Hippocampal formation (tissue), 2 donors: Measurements from ENCODE around the gene EVI5.
"Not testable (repeated sequence)": the region's sequence is repeated elsewhere in the genome, so short reads cannot be mapped to it uniquely, and the experiment has no call there.

Source experiments
- DNase-seq, 2 donors: peaks; one replicate each; lab custom pipeline; 2025; lab: John Stamatoyannopoulos, UW

The EVI5 gene

DNA sequence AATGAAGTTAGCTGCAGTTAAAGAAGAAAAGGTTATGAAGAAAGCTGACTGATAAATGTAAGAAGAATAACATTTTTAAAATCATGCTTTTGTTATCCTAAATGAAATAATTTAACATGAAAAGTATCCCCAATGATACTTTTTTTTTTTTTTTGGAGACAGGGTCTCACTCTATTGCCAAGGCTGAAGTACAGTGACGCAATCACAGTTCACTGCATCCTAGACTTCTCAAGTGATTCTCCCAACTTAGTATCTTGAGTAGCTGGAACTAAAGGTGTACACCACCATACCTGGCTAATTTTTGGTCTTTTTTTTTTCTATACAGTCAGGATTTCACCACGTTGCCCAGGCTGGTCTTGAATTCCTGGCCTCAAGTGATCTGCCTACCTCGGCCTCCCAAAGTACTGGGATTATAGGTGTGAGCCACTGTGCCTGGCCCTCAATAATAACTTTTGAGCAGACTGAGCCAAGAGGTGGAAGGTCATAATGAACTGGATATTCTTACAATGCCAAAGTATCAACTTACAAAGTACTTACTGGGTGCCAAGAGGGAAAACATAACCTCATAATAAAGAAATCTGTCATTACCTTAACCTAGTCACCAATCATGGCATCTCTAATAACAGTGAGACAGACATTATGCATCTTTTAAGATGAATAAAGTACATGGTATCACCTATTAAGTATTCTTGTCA, 94.5 kb downstream of the EVI5 start:
- no peak for DNase-seq

DNA sequence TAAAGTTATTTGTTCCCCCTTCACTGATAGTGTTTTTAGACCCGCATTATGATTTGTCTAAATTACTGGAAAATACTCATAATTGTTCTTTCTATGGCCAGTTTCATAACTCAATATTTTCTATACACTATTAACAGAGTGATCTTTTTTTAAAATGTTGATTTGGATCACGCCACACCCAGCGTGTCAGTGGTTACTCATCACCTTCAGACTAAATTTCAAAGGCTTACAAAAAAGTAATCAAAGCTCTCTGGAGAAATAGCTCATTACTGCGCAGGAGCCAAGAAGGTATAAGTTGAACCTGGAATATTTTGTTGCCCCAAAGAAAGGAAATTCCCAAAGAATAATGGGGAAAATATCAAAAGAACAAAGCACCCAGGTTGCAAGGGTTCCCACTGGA, 104.9 kb downstream of the EVI5 start:
- no peak for DNase-seq

DNA sequence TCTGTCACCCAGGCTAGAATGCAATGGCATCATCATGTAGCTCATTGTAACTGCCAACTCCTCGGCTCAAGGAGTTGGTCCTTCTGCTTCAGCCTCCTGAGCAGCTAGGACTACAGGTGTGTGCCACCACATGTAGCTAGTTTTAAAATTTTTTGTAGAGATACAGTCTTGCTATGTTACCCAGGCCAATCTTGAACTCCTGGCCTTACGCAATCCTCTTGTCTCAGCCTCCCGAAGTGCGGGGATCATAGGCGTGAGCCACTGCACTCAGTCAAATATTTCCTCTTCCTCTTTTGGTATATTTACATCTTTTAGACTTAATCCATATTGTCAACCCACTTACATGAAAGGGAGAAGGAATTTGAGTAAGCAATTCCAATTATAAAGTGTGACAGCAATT, 121.1 kb downstream of the EVI5 start:
- DNase-seq, result no peak

DNA sequence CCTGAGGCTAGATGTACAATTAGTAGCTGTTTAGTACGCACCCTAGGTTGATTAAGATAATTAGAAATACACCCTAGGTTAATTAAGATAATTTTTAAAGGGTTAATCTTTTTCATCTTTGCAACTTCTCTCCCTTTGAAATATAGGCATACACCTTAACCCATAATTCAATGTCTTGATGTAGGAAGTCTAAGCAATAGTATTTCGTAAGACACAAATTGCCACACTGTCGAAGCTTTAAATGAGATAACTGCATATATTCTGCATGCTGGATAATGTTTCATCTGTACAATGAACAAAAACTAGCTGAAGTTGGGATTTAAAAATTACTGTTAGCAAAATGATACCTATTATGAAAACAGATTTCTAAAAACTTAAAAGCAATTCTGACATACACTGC, 122.9 kb downstream of the EVI5 start:
- no peak for DNase-seq

DNA sequence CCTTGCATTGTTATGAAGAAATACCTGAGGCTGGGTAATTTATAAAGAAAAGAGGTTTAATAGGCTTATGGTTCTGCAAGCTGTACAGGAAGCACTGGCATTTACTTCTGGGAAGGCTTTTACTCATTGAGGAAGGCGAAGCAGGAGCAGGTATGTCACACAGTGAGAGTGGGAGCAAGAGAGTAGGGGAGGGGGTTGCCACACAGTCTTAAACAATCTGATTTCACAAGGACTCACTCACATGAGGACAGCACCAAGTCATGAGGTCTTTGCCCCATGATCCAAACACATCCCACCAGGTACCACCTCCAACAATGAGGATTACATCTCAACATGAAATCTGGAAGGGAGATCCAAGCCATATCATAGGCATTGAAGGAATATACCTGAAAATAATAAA, 127.2 kb downstream of the EVI5 start:
- DNase-seq, result no peak

DNA sequence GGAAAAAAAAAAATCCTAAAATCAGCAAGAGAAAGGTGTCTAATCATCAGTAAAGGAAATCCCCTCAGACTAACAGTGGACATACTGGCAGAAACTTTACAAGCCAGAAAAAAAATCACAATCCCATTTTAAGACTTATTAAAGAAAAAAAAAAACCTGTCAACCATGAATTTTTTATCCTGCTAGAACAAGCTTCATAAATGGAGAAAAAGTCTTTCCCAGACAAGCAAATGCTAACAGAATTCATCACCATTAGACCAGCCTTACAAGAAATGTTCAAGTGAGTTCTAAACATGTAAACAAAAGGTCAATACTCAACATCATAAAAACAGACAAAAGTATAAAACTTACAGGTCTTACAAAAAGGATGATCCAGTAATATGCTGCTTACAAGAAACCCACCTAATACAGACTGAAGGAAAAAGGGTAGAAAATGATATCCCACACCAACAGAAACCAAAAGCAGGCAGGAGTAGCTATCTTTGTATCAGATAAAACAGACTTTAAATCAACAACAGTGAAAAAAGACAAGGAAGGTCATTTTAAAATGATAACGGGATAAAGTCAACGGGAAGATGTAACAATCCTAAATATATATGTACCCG, 129.6 kb downstream of the EVI5 start:
- DNase-seq, result no peak

DNA sequence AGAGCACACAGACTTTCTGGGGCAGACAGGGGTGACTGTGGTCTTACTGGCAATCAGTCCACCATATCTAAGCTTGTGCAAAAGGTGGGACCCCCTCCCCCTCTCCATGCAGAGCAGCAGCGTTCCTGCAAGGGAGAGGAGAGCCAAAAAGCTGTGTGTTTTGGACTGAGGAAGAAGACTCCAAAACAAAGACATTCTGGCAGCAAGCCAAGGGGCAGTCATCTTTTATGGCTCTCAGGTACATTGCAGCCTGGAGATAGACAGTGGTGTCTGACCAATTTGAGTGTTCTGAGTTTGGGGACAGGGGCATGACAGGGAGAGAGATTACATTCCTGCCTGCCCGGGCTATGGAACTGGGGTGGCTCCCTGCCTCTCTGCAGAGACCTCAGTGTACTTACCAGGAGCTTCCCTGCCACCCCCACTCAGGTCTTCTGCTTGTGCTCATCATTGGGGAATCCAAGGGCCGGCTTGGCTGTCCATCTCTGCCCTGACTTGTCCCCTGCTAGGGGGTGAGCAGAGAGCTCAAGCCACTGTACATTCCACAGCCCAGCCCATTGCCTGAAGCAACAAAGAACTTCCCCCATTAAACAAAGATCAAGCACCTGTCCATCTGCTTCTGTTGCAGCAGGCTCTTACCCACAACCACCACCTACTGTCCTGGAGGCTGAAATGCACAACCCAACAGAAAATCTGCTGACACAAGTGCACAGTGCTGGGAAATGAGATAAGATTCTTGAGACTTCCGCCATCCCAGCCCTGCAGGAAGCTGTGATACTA, 131.1 kb downstream of the EVI5 start:
- DNase-seq, result no peak

DNA sequence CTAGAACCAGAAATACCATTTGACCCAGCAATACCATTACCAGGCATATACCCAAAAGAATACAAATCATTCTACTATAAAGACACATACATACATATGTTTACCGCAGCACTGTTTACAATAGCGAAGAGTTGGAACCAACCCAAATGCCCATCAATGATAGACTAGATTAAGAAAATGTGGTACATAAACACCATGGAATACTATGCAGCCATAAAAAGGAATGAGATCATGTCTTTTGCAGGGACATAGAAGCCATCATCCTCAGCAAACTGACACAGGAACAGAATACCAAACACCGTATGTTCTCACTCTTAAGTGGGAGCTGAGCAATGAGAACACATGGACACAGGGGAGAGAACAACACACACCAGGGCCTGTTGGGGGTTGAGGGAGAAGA, 144.2 kb downstream of the EVI5 start:
- not testable (repeated sequence) for DNase-seq

DNA sequence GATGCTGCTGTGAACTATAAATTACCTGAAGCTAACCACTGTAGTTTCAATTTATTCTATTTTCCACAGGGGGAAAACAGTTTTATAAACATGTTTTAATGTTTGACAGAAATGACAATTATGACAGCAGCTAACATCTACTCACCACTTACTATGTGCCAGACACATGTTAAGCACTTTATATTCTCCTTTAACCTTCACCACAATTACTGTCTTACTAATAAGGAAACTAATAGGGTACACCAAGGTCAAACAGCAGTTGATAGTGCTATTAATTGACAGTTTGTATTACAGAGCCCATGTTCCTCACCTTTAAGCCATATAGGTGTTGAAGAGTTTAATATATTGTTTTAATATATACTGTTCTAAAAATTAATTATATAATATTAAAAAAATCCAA, 146.4 kb downstream of the EVI5 start:
- DNase-seq, result no peak

DNA sequence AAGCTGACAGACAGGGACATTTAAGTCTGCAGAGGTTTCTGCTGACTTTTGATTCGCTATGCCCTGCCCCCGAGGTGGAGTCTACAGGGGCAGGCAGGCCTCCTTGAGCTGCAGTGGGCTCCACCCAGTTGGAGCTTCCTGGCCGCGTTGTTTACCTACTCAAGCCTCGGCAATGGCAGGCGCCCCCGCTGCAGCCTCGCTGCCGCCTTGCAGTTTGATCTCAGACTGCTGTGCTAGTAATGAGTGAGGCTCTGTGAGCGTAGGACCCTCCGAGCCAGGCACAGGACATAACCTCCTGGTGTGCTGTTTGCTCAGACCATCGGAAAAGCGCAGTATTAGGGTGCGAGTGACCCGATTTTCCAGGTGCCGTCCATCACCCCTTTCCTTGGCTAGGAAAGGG, 149.7 kb downstream of the EVI5 start:
- not testable (repeated sequence) for DNase-seq

DNA sequence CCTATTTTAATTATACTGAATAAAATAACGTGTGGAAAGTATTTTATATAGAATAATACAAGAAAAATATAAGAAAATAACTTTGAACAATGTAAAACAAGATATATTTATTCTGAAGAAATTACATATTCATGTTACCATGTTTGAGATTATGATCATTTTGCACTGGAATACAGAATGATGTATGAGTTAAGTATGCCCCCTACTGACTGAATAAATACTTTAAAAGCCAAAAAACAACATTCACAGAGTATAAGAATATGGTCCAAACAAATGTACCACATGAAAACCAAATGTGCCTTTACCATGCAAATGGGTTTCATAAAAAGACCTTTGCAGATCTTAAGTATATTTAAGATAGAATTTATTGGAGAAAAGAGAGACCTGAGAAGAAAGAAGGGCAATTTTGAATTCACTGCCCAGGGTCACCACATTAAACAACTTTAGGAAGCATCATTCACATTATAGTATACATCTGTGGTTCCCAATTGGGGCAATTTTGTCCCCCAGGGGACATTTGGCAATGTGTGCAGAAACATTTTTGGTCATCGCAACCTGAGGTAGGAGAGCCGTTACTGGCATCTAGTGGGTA, 161.6 kb downstream of the EVI5 start:
- DNase-seq, result peak in 1 of 2 donors; percentile 8

DNA sequence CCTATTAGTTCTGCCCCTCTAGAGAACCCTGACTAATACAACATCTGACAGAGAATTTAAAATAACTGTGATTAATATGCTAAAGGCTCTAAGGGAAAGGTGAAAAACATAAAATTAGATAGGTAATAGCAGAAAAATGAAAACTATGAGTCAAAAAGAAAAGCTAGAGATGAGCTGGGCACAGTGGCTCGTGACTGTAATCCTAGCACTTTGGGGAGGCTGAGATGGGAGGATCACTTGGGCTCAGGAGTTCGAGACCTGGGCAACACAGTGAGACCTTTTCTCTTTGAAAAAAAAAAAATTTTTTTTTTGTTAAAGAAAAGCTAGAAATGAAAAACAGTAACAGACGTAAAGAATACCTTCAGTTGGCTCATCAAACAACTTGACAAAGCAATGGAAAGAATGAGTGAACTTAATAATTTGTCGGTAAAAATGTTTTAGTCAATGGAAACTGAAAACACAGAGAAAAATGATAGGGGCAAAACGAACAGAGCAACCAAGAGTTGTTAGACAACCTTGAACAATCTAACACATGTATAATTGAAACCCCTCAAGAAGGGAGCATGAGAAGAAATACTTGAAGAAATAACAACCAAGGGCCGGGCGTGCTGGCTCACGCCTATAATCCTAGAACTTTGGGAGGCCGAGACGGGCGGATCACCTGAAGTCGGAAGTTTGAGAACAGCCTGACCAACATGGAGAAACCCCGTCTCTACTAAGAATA, 165.3 kb downstream of the EVI5 start:
- DNase-seq, result no peak

DNA sequence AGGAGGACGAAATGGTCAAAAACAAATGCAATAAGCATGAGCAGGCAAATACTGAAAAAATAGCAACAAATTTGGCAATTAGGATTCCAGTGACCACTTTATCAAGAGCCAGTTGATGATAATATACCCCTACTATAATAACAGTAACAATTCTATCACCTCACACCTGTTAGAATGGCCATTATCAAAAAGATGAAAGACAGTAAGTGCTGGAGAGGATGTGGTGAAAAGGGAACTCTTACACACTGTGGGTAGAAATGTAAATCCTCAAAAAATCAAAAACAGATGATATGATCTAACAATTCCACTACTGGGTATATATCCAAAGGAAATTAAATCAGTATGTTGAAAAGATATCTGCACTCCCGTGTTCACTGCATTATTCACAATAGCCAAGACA, 183.9 kb downstream of the EVI5 start:
- DNase-seq, result no peak

DNA sequence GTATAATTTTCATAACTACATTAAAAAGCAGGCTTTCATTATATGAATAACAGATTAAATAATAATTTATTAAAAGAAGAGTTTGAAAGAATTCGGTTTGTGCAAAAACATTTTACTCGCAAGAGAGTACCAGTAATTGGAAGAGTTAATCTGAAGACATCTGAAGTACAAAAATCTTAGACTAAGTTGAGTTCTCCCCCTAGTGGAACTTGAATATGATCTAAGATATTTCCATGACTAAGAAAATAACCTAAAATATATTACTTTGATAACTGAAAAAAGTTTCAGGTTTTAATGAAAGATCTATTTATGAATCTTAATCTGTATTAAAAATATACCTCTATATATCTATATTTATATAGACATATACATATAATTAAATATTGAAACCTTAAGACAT, 185.7 kb downstream of the EVI5 start:
- DNase-seq, result peak in 1 of 2 donors; percentile 20

DNA sequence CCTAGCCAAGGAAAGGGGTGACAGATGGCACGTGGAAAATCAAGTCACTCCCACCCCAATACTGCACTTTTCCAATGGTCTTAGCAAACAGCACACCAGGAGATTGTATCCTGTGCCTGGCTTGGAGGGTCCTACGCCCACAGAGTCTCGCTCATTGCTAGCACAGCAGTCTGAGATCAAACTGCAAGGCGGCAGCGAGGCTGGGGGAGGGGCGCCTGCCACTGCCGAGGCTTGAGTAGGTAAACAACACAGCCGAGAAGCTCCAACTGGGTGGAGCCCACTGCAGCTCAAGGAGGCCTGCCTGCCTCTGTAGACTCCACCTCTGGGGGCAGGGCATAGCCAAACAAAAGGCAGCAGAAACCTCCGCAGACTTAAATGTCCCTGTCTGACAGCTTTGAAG, 195.5 kb downstream of the EVI5 start:
- not testable (repeated sequence) for DNase-seq

DNA sequence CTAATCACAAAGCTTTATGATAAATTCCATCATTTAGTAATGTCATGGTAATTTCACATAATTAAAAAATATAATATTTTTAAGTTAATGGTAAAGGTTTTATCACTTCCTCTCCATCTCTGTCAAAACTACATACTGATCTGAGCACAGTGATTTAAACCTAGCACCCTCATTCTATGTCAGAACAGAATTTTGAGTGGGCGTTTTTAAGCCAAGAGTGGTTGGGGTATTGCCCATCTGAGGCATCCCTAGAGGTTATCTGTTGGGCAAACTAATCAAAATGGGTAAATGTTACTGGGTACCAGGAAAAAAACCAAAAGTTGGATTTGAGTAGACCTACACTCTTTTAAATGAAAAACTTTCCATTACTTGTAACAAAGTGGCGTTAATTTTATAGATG, 197.5 kb downstream of the EVI5 start:
- no peak for DNase-seq

DNA sequence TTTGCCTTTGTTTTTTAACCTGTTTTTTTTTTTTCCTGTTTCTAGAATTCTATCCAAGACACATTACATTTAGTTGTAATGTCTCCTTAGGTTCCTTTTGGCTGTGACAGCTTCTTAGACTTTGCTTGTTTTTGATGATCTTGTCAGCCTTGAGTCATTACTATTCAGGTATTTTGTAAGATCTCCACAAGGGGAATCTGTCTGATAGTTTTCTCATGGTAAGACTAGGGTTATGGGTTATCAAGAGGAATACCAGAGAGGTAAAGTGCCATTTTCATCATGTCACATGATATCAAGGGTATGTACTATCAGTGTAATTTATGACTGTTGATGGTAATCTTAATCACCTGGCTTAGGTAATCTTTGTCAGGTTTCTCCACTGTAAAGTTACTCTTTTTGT, 199.1 kb downstream of the EVI5 start:
- DNase-seq, result no peak

DNA sequence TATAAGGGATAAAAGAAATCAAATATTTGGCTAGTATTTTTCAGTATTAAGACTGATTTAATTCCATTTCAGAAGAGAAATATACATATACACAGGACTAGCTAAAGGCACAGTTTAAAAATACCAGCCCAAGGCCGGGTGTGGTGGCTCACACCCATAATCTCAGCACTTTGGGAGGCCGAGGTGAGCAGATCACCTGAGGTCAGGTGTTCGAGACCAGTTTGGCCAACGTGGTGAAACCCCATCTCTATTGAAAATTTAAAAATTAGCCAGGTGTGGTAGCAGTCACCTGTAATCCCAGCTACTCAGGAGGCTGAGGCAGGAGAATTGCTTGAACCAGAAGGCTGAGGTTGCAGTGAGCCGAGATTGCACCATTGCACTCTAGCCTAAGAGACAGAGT, 200.1 kb downstream of the EVI5 start:
- DNase-seq, result not testable (repeated sequence)

DNA sequence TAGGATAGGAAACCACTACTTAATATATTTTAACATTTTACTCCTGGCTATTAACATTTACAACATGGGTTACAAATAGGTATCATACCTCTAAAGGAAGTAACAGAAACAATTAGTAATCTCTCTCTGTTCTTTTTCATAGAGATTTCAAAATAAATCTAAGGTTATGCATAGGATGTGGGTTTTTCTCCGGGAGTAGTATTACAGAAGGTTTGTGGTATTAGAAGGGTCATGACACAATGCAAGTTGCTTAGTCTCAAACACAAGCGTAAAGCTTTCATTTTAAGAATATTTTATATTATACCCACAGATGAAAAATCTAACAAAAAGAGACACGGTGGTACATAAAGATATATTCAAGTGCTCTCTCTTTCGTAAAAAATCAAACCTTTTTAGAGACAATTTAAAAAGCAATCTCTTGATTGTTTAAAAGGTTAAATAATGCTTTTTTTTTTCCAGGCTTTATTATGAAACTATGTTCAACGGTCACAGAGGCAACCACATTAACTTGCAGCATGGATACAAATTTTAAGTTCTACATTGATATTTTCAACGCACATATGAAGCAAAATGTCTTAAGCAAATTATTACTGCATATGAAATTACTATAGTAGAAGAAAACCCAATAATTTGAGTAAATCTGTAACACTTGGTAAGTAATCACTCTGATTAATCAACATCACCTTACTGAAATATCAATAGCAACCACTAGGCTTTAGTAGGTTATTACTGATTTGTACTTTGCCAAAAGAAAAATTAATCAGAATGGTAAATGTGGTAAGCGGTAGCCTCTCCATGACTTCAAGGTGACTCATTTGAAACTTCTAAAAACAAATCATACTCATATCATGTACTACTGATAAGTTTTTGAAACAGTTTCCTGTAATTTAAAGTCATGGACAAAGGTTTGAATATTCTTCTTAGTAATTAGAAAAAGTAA, 200.8 kb downstream of the EVI5 start:
- no peak for DNase-seq

DNA sequence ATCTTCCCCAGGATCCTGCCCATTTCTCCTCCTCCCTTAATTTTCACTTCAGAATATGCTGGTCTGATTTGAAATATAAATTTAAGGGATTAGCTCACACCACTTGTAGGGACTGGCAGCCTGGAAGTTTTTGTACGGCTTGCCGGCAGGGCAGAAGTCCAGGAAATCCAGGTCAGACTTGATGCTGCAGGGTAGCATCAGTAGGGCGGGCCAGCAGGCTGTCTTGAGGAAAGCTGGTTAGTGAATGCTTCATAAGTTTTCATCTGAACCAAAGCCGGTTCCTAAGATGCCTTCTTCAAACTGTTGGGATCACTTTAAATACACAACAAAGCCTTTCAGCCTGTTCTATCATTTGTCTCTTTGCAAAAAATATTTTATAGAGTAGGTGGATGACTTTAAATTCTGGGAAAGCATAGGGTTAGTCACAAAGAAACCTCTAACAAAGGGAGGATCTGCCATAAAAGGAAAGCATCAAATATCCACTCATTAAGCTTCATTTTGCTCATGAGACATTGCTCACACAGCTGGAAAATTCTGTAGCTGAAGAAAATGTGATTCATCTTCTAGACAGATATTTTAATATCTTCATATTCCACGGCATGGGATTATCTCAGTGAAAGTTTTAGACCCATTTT, 207.5 kb downstream of the EVI5 start:
- DNase-seq, result no peak

DNA sequence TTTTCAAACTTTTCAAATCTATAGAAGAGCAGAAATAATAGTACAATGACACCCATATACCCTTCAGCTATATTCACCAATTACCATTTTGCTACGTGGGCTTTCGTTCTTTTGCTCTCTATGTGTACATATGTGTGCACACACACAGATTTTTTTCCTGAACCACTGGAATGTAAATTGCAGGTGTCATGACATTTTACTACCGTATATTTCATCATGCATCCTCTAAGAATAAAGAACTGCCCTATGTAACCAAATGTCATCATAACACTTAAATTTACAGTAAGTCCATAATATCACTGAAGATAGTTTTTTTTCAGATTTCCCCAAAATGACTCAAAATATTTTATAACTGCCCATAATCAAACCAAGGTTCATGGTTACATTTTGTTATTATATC, 209.8 kb downstream of the EVI5 start:
- DNase-seq, result no peak
